ENCODE measurements around the gene ADIPOR2.

The ADIPOR2 gene

DNA sequence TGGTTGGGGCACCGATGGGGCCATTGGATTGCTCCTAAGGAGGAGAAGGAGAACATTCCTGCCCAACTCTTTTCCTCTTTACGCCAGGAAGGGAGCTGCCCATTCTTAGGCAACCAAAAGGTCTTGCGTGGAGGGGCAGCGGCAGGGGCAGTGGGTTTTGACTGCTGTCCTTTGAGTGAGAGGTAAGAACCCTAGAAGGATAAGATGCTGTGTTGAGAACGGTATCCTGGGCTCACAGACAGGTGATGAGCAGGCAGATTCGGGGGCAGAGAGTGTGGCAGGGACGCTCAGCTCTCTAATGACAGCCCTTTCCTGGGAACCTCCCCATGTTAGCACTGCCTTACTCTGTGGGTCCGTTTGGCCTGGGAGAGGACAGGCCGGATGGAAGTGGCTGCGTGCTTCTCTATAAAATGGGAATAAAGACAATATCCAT, 142.7 kb downstream of the ADIPOR2 start:
- no peaks in the 10 kb centered on the region for H3K9me3 ChIP-seq
- H3K27me3 ChIP-seq, result peaks cover 50% of the 10 kb centered on the region
- no peak for TF ChIP-seq CTCF (IDR thresholded peaks at IDR 0.05)
- no peak overlapping the region for H3K27ac ChIP-seq
- no peaks in the 10 kb centered on the region for H3K4me1 ChIP-seq (ENCODE audit: control insufficient read depth in 1 of 2, insufficient read depth in 1 of 2, low read depth in 1 of 2, low read length in 1 of 2)
- no peaks in the 10 kb centered on the region for H3K36me3 ChIP-seq
- no peak overlapping the region for H3K4me3 ChIP-seq (ENCODE audit: low read depth in 1 of 2, low read length in 1 of 2)

DNA sequence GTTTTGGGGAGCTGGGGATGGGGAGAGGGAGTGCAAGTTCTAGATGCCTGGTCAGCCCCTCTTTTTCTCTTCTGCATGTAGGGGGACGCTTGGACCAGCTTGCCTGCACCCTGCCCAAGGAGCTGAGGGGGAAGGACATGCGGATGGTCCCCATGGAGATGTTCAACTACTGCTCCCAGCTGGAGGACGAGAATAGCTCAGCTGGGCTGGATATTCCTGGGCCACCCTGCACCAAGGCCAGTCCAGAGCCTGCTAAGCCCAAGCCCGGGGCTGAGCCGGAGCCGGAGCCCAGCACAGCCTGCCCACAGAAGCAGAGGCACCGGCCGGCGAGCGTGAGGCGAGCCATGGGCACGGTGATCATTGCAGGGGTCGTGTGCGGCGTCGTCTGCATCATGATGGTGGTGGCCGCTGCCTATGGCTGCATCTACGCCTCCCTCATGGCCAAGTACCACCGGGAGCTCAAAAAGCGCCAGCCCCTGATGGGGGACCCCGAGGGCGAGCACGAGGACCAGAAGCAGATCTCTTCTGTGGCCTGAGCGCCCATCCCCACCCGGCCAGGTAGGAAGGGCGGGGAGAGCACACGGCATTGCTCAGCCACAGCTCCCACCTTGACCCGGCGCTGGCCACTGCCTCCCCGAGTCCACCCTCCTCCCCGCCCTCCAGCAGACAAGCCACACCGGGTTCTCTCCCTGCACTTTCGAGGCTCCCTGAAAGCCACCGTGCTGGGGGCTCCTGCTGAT, 143.5 kb downstream of the ADIPOR2 start:
- H3K27ac ChIP-seq, result no peak overlapping the region
- H3K27me3 ChIP-seq, result peaks cover 43% of the 10 kb centered on the region
- no peaks in the 10 kb centered on the region for H3K4me1 ChIP-seq (ENCODE audit: control insufficient read depth in 1 of 2, insufficient read depth in 1 of 2, low read depth in 1 of 2, low read length in 1 of 2)
- H3K4me3 ChIP-seq (ENCODE audit: low read depth in 1 of 2, low read length in 1 of 2), result no peak overlapping the region
- no peak for TF ChIP-seq CTCF (IDR thresholded peaks at IDR 0.05)
- no peaks in the 10 kb centered on the region for H3K36me3 ChIP-seq
- no peaks in the 10 kb centered on the region for H3K9me3 ChIP-seq

GRCh38 chr12:1835211-1836131, 144.6 kb downstream of the ADIPOR2 start:
- Histone ChIP-seq H3K27me3 (peaks cover 38% of the 10 kb centered on the region), H3K27ac (no peak overlapping the region), H3K4me3 (ENCODE audit: low read depth in 1 of 2, low read length in 1 of 2) (no peak overlapping the region), H3K36me3 (no peaks in the 10 kb centered on the region), H3K4me1 (ENCODE audit: control insufficient read depth in 1 of 2, insufficient read depth in 1 of 2, low read depth in 1 of 2, low read length in 1 of 2) (peaks cover 3 to 6% of the 10 kb centered on the region in 2 experiments), H3K9me3 (no peaks in the 10 kb centered on the region)
- no peak for TF ChIP-seq CTCF (IDR thresholded peaks at IDR 0.05)

DNA sequence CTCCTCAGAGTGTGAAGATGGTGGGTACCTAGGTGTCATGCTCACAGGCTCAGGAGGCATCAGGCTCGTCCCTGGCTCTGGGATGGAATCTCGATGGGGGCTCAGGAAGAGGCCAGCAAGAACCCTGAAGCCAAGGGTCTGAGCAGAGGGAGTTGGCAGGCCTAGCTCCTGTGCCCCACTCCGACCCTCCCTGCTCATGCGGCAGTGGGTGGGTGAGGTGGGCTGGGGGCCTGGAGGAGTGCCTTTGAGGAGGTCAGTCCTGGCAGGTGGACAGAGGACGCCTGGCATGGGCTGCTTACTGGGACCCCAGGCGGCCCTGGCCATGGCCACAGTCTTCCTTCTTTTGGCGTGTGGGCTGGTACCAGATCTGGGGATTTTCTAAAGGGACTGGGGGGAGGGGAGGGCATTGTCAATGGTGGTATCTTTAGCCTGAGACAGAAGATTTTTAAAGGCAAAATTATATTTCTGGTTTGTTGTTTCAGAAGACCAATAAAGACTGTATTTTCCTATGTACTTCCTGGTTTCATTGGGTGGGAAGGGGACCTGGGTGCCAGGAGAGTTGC, 145.5 kb downstream of the ADIPOR2 start:
- H3K27me3 ChIP-seq, result peaks cover 38% of the 10 kb centered on the region
- TF ChIP-seq CTCF (IDR thresholded peaks at IDR 0.05), result no peak
- H3K36me3 ChIP-seq, result no peaks in the 10 kb centered on the region
- H3K9me3 ChIP-seq, result no peaks in the 10 kb centered on the region
- no peak overlapping the region for H3K27ac ChIP-seq
- no peak overlapping the region for H3K4me3 ChIP-seq (ENCODE audit: low read depth in 1 of 2, low read length in 1 of 2)
- peaks cover 3 to 6% of the 10 kb centered on the region in 2 experiments for H3K4me1 ChIP-seq (ENCODE audit: control insufficient read depth in 1 of 2, insufficient read depth in 1 of 2, low read depth in 1 of 2, low read length in 1 of 2)

DNA sequence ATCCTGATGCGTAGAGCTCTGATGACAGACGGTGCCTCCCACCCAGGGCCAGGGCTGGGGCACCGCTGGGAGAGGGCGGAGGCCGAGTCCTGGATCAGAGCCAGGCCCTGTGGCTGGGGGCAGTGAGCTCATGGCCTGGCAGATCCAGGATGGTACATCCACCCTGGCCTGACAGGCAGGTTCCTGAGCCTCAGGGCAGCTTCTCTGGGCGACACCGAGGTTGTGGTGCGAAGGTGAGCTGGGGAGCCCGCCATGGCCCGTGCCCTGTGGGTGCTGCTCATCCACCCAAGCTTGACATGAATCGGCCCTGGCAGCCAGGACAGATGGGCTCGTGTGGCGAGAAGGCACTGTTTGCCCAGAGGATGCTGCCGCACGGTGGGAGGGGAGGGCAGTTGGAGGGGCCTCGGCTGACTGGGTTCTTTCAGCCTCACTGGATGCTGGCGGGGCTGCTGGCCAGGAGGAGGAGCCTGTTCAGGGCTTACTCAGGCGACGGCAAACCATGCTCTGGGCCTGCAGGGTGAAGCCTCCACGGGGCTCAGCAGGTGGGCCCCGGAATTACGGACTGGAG, 146.1 kb downstream of the ADIPOR2 start:
- Histone ChIP-seq H3K27me3 (peaks cover 38% of the 10 kb centered on the region), H3K4me1 (ENCODE audit: control insufficient read depth in 1 of 2, insufficient read depth in 1 of 2, low read depth in 1 of 2, low read length in 1 of 2) (peaks cover 3 to 6% of the 10 kb centered on the region in 2 experiments), H3K9me3 (no peaks in the 10 kb centered on the region), H3K4me3 (ENCODE audit: low read depth in 1 of 2, low read length in 1 of 2) (no peak overlapping the region), H3K27ac (no peak overlapping the region), H3K36me3 (no peaks in the 10 kb centered on the region)
- TF ChIP-seq CTCF (IDR thresholded peaks at IDR 0.05), result no peak

Data from neutrophil (primary cell).